Suppressor macrophage treated with lipopolysaccharide for 1 hour (primary cell): ENCODE measurements around the gene ZNF148.

Experiments
- DNase-seq, 3 donors: peaks; one replicate each; pipeline ENCODE4 v3.0.0-alpha.2; 2020 to 2022

ZNF148 gene

GRCh38 chr3:125325746-125326145 lies 49.4 kb downstream of the ZNF148 start:
- no peak for DNase-seq

- no peak for DNase-seq
Observed at GRCh38 chr3:125324341-125324740, 50.8 kb downstream of the ZNF148 start.

- no peak for DNase-seq
Observed at GRCh38 chr3:125322917-125323316, 52.2 kb downstream of the ZNF148 start.

GRCh38 chr3:125322166-125322565 lies 53.0 kb downstream of the ZNF148 start:
- no peak for DNase-seq

- DNase-seq, result no peak
Observed at GRCh38 chr3:125319765-125320164, 55.4 kb downstream of the ZNF148 start.

GRCh38 chr3:125318871-125319270 lies 56.3 kb downstream of the ZNF148 start:
- DNase-seq, result no peak

GRCh38 chr3:125318167-125318865 lies 56.8 kb downstream of the ZNF148 start:
- DNase-seq, result no peak

- no peak for DNase-seq
Observed at GRCh38 chr3:125317761-125318160, 57.4 kb downstream of the ZNF148 start.

- peak; percentile 42 to 76 (median 73) for DNase-seq
Observed at GRCh38 chr3:125316949-125317348, 58.2 kb downstream of the ZNF148 start.

GRCh38 chr3:125316246-125316645 lies 58.9 kb downstream of the ZNF148 start:
- peak; percentile 19 to 38 (median 28) for DNase-seq

- peak; percentile 19 to 65 (median 53) for DNase-seq
Observed at GRCh38 chr3:125313060-125313635, 62.0 kb downstream of the ZNF148 start.

- DNase-seq, result peak; percentile 64 to 73 (median 66)
Observed at GRCh38 chr3:125310623-125311081, 64.5 kb downstream of the ZNF148 start.

- peak; percentile 13 to 51 (median 46) for DNase-seq
Observed at GRCh38 chr3:125309476-125309875, 65.6 kb downstream of the ZNF148 start.

- no peak for DNase-seq
Observed at GRCh38 chr3:125306620-125307019, 68.5 kb downstream of the ZNF148 start.

GRCh38 chr3:125302932-125303331 lies 72.2 kb downstream of the ZNF148 start:
- DNase-seq, result no peak

GRCh38 chr3:125300416-125300815 lies 74.7 kb downstream of the ZNF148 start:
- no peak for DNase-seq

GRCh38 chr3:125294411-125294810 lies 80.7 kb downstream of the ZNF148 start:
- DNase-seq, result no peak

GRCh38 chr3:125292015-125292414 lies 83.1 kb downstream of the ZNF148 start:
- no peak for DNase-seq

GRCh38 chr3:125289429-125289981 lies 85.6 kb downstream of the ZNF148 start:
- DNase-seq, result peak in 2 of 3 donors; percentile 35 to 46

GRCh38 chr3:125287248-125287647 lies 87.9 kb downstream of the ZNF148 start:
- no peak for DNase-seq

GRCh38 chr3:125281381-125281780 lies 93.7 kb downstream of the ZNF148 start:
- no peak for DNase-seq

- no peak for DNase-seq
Observed at GRCh38 chr3:125280668-125281361, 94.3 kb downstream of the ZNF148 start.

GRCh38 chr3:125278155-125278554 lies 97.0 kb downstream of the ZNF148 start:
- DNase-seq, result no peak

GRCh38 chr3:125271127-125271526 lies 104.0 kb downstream of the ZNF148 start:
- peak in 2 of 3 donors; percentile 4 to 5 for DNase-seq
